Measurements from ENCODE around the gene CCDC51.
"Not testable (repeated sequence)": the region's sequence is repeated elsewhere in the genome, so short reads cannot be mapped to it uniquely, and the experiment has no call there.

Gene CCDC51

GRCh38 chr3:48404440-48405342 is 35.2 kb downstream of the CCDC51 start:
- DNase-seq, result no peak

- DNase-seq, result no peak
Observed at GRCh38 chr3:48403533-48404439, 36.1 kb downstream of the CCDC51 start.

DNA sequence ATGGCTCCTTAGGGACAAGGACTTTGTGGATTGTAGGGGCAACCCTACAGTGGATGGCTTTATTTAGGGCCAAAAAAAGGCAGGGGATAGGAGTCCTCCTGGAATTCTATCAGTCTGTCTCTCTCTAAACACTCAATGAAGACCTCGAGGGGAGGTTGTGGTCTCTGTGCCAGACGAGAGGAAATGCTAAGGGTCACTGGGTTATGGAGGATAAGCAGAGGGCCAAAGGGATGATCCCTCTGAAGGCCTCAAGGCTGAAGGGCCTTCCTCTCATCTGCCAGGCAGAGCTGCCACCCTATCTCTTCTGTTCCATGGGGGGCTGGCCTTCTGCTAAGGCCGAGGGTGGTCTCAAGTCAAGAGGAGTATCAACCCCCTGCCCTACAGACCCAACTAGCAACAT is 37.0 kb downstream of the CCDC51 start:
- DNase-seq, result no peak

DNA sequence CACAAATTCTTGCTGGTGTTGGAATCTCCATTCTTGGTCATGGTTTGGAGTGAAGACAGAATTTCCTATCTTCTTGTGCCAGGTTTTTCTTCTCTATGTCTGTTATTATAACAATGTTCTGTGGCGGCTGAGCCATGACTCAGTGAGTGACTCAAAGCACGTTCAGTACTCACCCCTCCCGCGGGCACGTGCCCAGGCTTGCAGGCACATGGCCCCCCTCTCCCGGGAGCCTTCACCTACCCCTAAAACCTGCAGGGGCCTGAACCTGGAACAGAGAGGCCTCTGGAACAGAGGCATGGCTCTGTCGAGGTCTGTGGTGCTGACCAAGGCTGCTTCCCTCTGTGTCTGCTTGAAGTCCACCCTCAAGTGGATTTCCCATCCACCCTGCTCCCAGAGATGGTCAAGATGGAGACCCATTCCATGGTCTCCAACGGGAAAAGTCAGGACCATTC is 37.6 kb downstream of the CCDC51 start:
- DNase-seq, result no peak

GRCh38 chr3:48401434-48401901 is 38.5 kb downstream of the CCDC51 start:
- DNase-seq, result not testable (repeated sequence)

DNA sequence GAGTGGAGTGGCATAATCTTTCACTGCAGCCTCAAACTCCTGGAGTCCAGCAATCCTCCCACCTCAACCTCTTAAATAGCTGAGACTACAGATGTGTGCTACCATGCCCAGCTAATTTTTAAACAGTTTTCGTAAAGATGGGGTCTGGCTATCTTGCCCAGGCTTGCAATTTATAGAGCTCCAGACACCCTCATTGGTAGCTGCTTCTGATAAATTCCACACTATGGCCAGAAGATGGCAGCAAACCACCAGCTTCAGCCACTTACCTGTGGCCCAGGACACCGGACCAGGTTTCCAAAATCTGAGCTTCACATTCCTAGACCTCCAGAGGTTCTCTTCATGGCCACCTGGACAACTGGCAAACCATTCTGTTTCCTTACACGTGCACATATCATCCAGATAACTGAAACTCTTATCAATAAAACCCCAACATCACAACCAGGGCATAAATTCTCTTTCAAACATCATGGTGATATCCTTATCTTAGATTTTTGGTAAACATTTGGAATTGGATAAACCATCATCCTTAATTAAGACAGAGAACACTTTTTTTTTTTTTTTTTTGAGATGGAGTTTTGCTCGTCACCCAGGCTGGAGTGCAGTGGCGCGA is 39.0 kb downstream of the CCDC51 start:
- DNase-seq, result no peak

- DNase-seq, result no peak
Observed at GRCh38 chr3:48399387-48400172, 40.3 kb downstream of the CCDC51 start.

- DNase-seq, result no peak
Observed at GRCh38 chr3:48398701-48399386, 41.1 kb downstream of the CCDC51 start.

GRCh38 chr3:48397767-48398681 is 41.9 kb downstream of the CCDC51 start:
- DNase-seq, result no peak

GRCh38 chr3:48395714-48396113 is 44.2 kb downstream of the CCDC51 start:
- DNase-seq, result no peak

DNA sequence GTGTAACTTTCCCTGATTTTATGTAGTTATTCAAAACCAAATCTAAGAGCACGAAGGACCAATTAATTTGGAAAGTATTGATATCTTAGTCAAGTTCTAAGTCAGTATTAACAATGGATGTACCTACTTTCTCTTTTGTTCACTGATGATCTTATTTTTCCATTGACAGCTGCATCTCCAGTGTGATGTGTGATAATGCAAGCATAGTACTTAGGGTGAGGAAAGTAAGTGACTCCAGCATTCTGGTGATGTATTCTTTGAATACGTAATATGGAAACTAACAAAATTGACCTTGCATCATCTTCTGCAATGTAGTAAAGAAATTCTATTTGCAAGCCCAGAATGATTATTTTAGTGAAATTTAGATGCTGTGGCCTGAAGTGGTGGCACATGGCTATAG is 45.5 kb downstream of the CCDC51 start:
- no peak for DNase-seq

DNA sequence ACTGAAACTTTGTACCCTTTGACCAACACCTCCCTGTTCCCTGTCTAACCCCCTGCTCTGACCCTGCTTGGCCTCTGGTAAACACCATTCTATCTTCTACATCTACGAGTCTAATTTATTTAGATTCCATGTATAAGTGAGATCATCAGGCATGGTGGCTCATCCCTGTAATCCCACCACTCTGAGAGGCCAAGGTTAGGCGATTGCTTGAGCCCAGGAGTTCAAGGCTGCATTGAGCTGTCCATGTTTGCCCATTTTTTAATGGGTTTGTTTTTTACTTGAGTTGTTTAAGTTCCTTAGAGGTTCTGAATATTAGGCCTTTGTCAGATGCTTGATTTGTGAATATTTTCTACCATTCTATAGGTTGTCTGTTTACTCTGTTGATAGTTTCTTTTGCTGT is 51.0 kb downstream of the CCDC51 start:
- DNase-seq, result no peak

DNA sequence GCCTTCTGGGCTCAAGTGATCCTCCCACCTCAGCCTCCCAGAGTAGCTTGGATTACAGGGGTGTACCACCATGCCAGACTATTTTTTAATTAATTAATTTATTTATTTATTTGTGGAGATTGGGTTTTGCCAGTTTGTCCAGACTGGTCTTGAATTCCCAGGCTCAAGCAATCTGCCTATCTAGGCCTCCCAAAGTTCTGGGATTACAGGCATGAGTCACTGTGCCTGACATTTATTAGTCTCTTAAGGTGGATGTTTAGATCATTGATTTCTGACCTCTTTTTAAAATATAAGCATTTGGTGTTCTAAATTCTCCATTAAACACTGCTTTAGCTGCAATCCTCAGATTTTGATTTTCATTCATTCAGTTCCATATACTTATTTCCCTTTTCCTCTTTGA is 52.3 kb downstream of the CCDC51 start:
- DNase-seq, result no peak
